OCI-LY3 (cell line): ENCODE results near the gene LASP1NB.

Experiments
- CTCF ChIP-seq: fragments of 200-600, 300-600 bp; sonication (generic); IDR thresholded peaks from 2 replicates; pipeline ENCODE4 v1.5.1; 2014; ENCODE audit warnings: antibody characterized with exemption, low read length, low read depth
- EZH2phosphoT487 ChIP-seq: fragments of 200-600 bp; shearing (Covaris generic); IDR thresholded peaks from 2 replicates; pipeline ENCODE4 v1.6.1; 2018; ENCODE audit warnings: antibody characterized with exemption, mixed run types, low read depth

GRCh38 chr17:38898291-38898679 is 27.1 kb upstream of the LASP1NB start:
- no peak for TF ChIP-seq CTCF
- no peak for TF ChIP-seq EZH2phosphoT487
